PC-3 (cell line): ENCODE measurements around the gene UPK1B. TPM values are rescaled to one million over a fixed set of nuclear protein-coding genes. Genes with fewer than 3 reads are reported as not detected.

Experiments used
- ATAC-seq: fragments of 200-7000 bp; cut with Tn5 transposase; 2 replicates; pipeline ENCODE4 v1.9.1; 2020; ENCODE audit warnings: mild to moderate bottlenecking, moderate library complexity
- BruUV-seq: library from RNA; stranded (reverse); fragments of 400-500 nt; replicated peaks from 2 replicates; lab custom pipeline; 2021; lab: Mats Ljungman, UMichigan
- CTCF ChIA-PET: fragments of 300-600 bp; sonication (Branson Sonifier 250); formaldehyde crosslinking; loops from one replicate; lab custom pipeline; 2022; ENCODE audit warnings: antibody characterized with exemption; lab: Charles Lee
- POLR2A ChIA-PET: fragments of 300-600 bp; sonication (Branson Sonifier 250); formaldehyde crosslinking; loops from one replicate; lab custom pipeline; 2022; ENCODE audit warnings: antibody characterized with exemption; ENCODE audit not compliant: unreplicated experiment; lab: Charles Lee
- DNase-seq: peaks from one replicate; pipeline ENCODE4 v3.0.0-alpha.2; 2015
- H2AFZ ChIP-seq: fragments of 300-600 bp; sonication (generic); 2 replicates; pipeline ENCODE4 v1.6.0; 2016; ENCODE audit warnings: antibody characterized with exemption, low read length
- H3F3A ChIP-seq: fragments of 300-600 bp; sonication (generic); one replicate; pipeline ENCODE4 v1.6.0; 2017; ENCODE audit warnings: antibody characterized with exemption, low read length, control low read depth, mild to moderate bottlenecking; ENCODE audit not compliant: unreplicated experiment
- H3K27ac ChIP-seq: fragments of 300-600 bp; sonication (generic); 2 replicates; pipeline ENCODE4 v1.5.1; 2016; ENCODE audit warnings: mild to moderate bottlenecking, low read length
- H3K27me3 ChIP-seq: fragments of 300-600 bp; sonication (generic); 2 replicates; pipeline ENCODE4 v1.6.1; 2016; ENCODE audit warnings: low read length, mixed read lengths
- H3K36me3 ChIP-seq: fragments of 300-600 bp; sonication (generic); 2 replicates; pipeline ENCODE4 v1.6.1; 2016; ENCODE audit warnings: low read depth, mixed run types, low read length, mixed read lengths
- H3K4me1 ChIP-seq: fragments of 300-600 bp; sonication (generic); 2 replicates; pipeline ENCODE4 v1.5.1; 2016; ENCODE audit warnings: low read length; ENCODE audit not compliant: insufficient read depth
- H3K4me2 ChIP-seq: fragments of 300-600 bp; sonication (generic); 2 replicates; pipeline ENCODE4 v1.6.0; 2016; ENCODE audit warnings: low read length
- H3K4me3 ChIP-seq: fragments of 300-600 bp; sonication (generic); 2 replicates; pipeline ENCODE4 v1.5.1; 2016; ENCODE audit warnings: mild to moderate bottlenecking, low read length, mixed read lengths
- H3K79me2 ChIP-seq: fragments of 300-600 bp; sonication (generic); 2 replicates; pipeline ENCODE4 v1.6.1; 2017; ENCODE audit warnings: low read length, mixed read lengths
- H3K9ac ChIP-seq: fragments of 300-600 bp; sonication (generic); 2 replicates; pipeline ENCODE4 v1.6.0; 2016; ENCODE audit warnings: mild to moderate bottlenecking, low read length
- H3K9me2 ChIP-seq: fragments of 300-600 bp; sonication (generic); replicated peaks from 2 replicates; pipeline ENCODE4 v1.6.1; 2016; ENCODE audit warnings: mixed run types, low read length, mixed read lengths
- H3K9me3 ChIP-seq: fragments of 300-600 bp; sonication (generic); 2 replicates; pipeline ENCODE4 v1.6.1; 2016; ENCODE audit warnings: low read length, mixed read lengths
- H4K20me1 ChIP-seq: fragments of 300-600 bp; sonication (generic); 2 replicates; pipeline ENCODE4 v1.6.1; 2016; ENCODE audit warnings: low read length, mixed read lengths
- CTCF ChIP-seq: fragments of 300-600 bp; sonication (generic); conservative IDR thresholded peaks from 2 replicates; pipeline ENCODE4 v1.5.1; 2017; ENCODE audit warnings: antibody characterized with exemption, low read depth, mild to moderate bottlenecking, low read length
- EZH2 ChIP-seq: fragments of 300-600 bp; sonication (generic); IDR thresholded peaks from one replicate; pipeline ENCODE4 v1.6.1; 2017; ENCODE audit warnings: antibody characterized with exemption, mild to moderate bottlenecking, low read length; ENCODE audit not compliant: unreplicated experiment
- EZH2phosphoT487 ChIP-seq: fragments of 300-600 bp; sonication (generic); IDR thresholded peaks from 2 replicates; pipeline ENCODE4 v1.6.1; 2018; ENCODE audit warnings: mild to moderate bottlenecking, antibody characterized with exemption, low read length, borderline replicate concordance
- intact Hi-C: fragments of 100-400 bp; cut with micrococcal nuclease; formaldehyde crosslinking; loops from 2 replicates; pipeline ENCODE4 v1.9.0; 2023
- total RNA-seq: library from RNA; depleted of rRNA; stranded (reverse); fragments of >200 nt; gene quantifications from 2 replicates; pipeline ENCODE4 v1.2.3, GENCODE V29; 2014

Gene UPK1B
- total RNA-seq, 1 experiment from 2014 or later = 0.04 TPM

- Histone ChIP-seq H3K9ac (no peak overlapping the region), H2AFZ (peak overlapping the region; percentile 39), H3F3A (no peaks in the 10 kb centered on the region), H3K9me2 (no peaks in the 10 kb centered on the region), H3K9me3 (no peaks in the 10 kb centered on the region), H3K4me3 (no peak overlapping the region), H3K36me3 (no peaks in the 10 kb centered on the region), H3K79me2 (no peaks in the 10 kb centered on the region), H4K20me1 (no peaks in the 10 kb centered on the region), H3K4me2 (peak overlapping the region; percentile 5; the same call in 1 of the 2 replicates), H3K27ac (peak overlapping the region; percentile 9; the same call in 1 of the 2 replicates), H3K27me3 (no peaks in the 10 kb centered on the region), H3K4me1 (peaks cover 25% of the 10 kb centered on the region)
- CTCF ChIA-PET = no interaction called here
- no TSS peak for BruUV-seq
- TF ChIP-seq EZH2phosphoT487 (no peak), EZH2 (no peak), CTCF (no peak)
- DNase-seq = no peak
- POLR2A ChIA-PET = interaction anchor here (0.6 kb wide), 1 partner anchor 24 kb away, joined by 3 read pairs; no protein-coding TSS in a partner anchor
- no peak for ATAC-seq
- intact Hi-C loops = no loop called here
Measured at GRCh38 chr3:119195151-119195476, 21.7 kb downstream of the UPK1B start.

GRCh38 chr3:119195911-119196310 is 22.5 kb downstream of the UPK1B start:
- Histone ChIP-seq H3K27ac (no peak overlapping the region), H3K4me3 (no peak overlapping the region), H2AFZ (no peak overlapping the region), H3K4me1 (peaks cover 25% of the 10 kb centered on the region), H3K79me2 (no peaks in the 10 kb centered on the region), H3K9me3 (no peaks in the 10 kb centered on the region), H3K27me3 (no peaks in the 10 kb centered on the region), H3K9ac (no peak overlapping the region), H3F3A (no peaks in the 10 kb centered on the region), H3K9me2 (no peaks in the 10 kb centered on the region), H4K20me1 (no peaks in the 10 kb centered on the region), H3K36me3 (no peaks in the 10 kb centered on the region), H3K4me2 (no peak overlapping the region)
- intact Hi-C loops = no loop called here
- peak; percentile 22 for DNase-seq
- TF ChIP-seq EZH2 (no peak), EZH2phosphoT487 (no peak)
- CTCF ChIA-PET = no interaction called here
- ATAC-seq = no peak
- no TSS peak for BruUV-seq
- POLR2A ChIA-PET = no interaction called here

- Histone ChIP-seq H3K9me2 (no peaks in the 10 kb centered on the region), H3K4me1 (no peaks in the 10 kb centered on the region), H3K27ac (no peak overlapping the region), H4K20me1 (no peaks in the 10 kb centered on the region), H3K4me3 (no peak overlapping the region), H3K4me2 (no peak overlapping the region), H3K9ac (no peak overlapping the region), H3F3A (no peaks in the 10 kb centered on the region), H2AFZ (no peak overlapping the region), H3K79me2 (no peaks in the 10 kb centered on the region), H3K36me3 (no peaks in the 10 kb centered on the region), H3K9me3 (no peaks in the 10 kb centered on the region), H3K27me3 (no peaks in the 10 kb centered on the region)
- DNase-seq (no peak), ATAC-seq (no peak)
- ChIA-PET POLR2A (no interaction called here), CTCF (no interaction called here)
- no peak for TF ChIP-seq EZH2phosphoT487
- no peak for TF ChIP-seq EZH2
- no peak for TF ChIP-seq CTCF
- BruUV-seq = no TSS peak
- intact Hi-C loops = no loop called here
Measured at GRCh38 chr3:119205209-119205608, 31.8 kb downstream of the UPK1B start.
